Measurements from ENCODE around the gene ZNF778. TPM values are rescaled to one million over a fixed set of nuclear protein-coding genes. Genes with fewer than 3 reads are reported as not detected.
"Not testable (repeated sequence)": the region's sequence is repeated elsewhere in the genome, so short reads cannot be mapped to it uniquely, and the experiment has no call there.

Gene ZNF778
- total and polyA plus RNA-seq, 2 of the 13 experiments (the other 11 are each of a cell fraction or from before 2014, with no cell fraction given): 3.8 to 7.2 TPM

DNA sequence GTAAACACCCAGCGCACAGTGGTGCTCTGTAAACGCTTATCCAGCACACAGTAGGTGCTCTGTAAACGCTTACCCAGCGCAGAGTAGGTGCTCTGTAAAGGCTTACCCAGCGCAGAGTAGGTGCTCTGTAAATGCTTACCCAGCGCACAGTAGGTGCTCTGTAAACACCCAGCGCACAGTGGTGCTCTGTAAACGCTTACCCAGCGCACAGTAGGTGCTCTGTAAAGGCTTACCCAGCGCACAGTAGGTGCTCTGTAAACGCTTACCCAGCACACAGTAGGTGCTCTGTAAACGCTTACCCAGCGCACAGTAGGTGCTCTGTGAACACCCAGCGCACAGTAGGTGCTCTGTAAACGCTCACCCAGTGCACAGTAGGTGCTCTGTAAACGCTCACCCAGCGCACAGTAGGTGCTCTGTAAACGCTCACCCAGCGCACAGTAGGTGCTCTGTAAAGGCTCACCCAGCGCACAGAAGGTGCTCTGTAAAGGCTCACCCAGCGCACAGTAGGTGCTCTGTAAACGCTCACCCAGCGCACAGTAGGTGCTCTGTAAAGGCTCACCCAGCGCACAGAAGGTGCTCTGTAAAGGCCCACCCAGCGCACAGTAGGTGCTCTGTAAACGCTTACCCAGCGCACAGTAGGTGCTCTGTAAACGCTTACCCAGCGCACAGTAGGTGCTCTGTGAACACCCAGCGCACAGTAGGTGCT, 31.5 kb upstream of the ZNF778 start:
- 31% methylated on average over 6 of the region's 30 CpGs for WGBS (ENCODE audit: low lambda C conversion rate)
- H3K9ac ChIP-seq (ENCODE audit: insufficient read depth, low read depth, low read length); BruUV-seq (replicated peaks); POLR2A ChIA-PET; H3K36me3 ChIP-seq (replicated peaks in 1 of 2; ENCODE audit: control insufficient read depth in 1 of 2, insufficient read depth in 2 of 2, low read length in 2 of 2); in situ Hi-C loops (cut with HindIII; ENCODE audit: extremely low pct_ligation_motif_present, low pct_unique_long_range_greater_than_20kb); FAIRE-seq; DNase-seq (ENCODE audit: low spot score); CTCF ChIA-PET (ENCODE audit: low intra/inter-chr PET ratio, low total read pairs); H3K4me2 ChIP-seq (ENCODE audit: low read depth, low read length); H3K27ac ChIP-seq (ENCODE audit: extremely low read length, insufficient read depth, low read length); H3K79me2 ChIP-seq (ENCODE audit: insufficient read depth, low read length); H3K9me3 ChIP-seq (ENCODE audit: low read length); H2AFZ ChIP-seq (ENCODE audit: low read length); ATAC-seq; H3K4me3 ChIP-seq (replicated peaks in 1 of 3; ENCODE audit: insufficient read depth in 1 of 3, low read depth in 2 of 3, low read length in 3 of 3); TF ChIP-seq FOXA1 (CRISPR knock-in tag; IDR thresholded peaks at IDR 0.05): not testable (repeated sequence)
- TF ChIP-seq ZMYM2 (CRISPR knock-in tag; IDR thresholded peaks at IDR 0.05) (peak; percentile 94), ZKSCAN1 (IDR thresholded peaks at IDR 0.05; ENCODE audit: low read length) (peak; percentile 99), MAFG (CRISPR knock-in tag; IDR thresholded peaks at IDR 0.05) (0 out of 2 replicates have a peak, but pooled peaks have one; percentile 11), ZNF263 (CRISPR knock-in tag; IDR thresholded peaks at IDR 0.05) (0 out of 2 replicates have a peak, but pooled peaks have one; percentile 1), NCOA1 (CRISPR knock-in tag; IDR thresholded peaks at IDR 0.05) (0 out of 2 replicates have a peak, but pooled peaks have one; percentile 6), HNRNPL (IDR thresholded peaks at IDR 0.05; ENCODE audit: low read depth, low read length) (0 out of 2 replicates have a peak, but pooled peaks have one; percentile 9), FOXA1 (IDR thresholded peaks at IDR 0.05) (peak; percentile 25; the same call in 1 of the 2 replicates), CHD4 (IDR thresholded peaks at IDR 0.05; ENCODE audit: borderline replicate concordance, low read length) (peak; percentile 99), SSRP1 (CRISPR knock-in tag; IDR thresholded peaks at IDR 0.05) (peak; percentile 27; the same call in 1 of the 2 replicates)
- Histone ChIP-seq H3K4me1 (ENCODE audit: insufficient read depth, low read length) (peaks cover 45% of the 10 kb centered on the region), H3K27me3 (ENCODE audit: control insufficient read depth in 1 of 2, insufficient read depth in 2 of 2, low read length in 2 of 2) (peaks cover 1 to 34% of the 10 kb centered on the region in 2 experiments; a peak in 4 of 5 replicates), H4K20me1 (ENCODE audit: insufficient read depth, low read length) (peaks cover 44% of the 10 kb centered on the region)
- intact Hi-C loops (cut with micrococcal nuclease; ENCODE audit: unreplicated experiment): loop anchor here (2.0 kb wide), 1 partner anchor 15 kb away; the partner anchor contains the start of gene SLC22A31

Data from HepG2 (cell line).